HCT116 (cell line): ENCODE data around the gene PRSS33. TPM values are rescaled to one million over a fixed set of nuclear protein-coding genes. Genes with fewer than 3 reads are reported as not detected.

Experiments used
- ATAC-seq: fragments of 200-7000 bp; cut with Tn5 transposase; 2 replicates; pipeline ENCODE4 v1.9.1; 2020; ENCODE audit warnings: mild to moderate bottlenecking, moderate library complexity
- BruUV-seq: library from RNA; stranded (reverse); fragments of 400-500 nt; replicated peaks from 2 replicates; lab custom pipeline; 2021; lab: Mats Ljungman, UMichigan
- CTCF ChIA-PET: fragments of 300-600 bp; sonication (Branson Sonifier 250); formaldehyde crosslinking; loops from one replicate; lab custom pipeline; 2021; ENCODE audit warnings: antibody characterized with exemption; lab: Charles Lee
- POLR2A ChIA-PET: fragments of 300-600, 350-600 bp; sonication (Branson Sonifier 250); formaldehyde crosslinking; loops from one replicate; lab custom pipeline; 2021; ENCODE audit warnings: antibody characterized with exemption; lab: Charles Lee
- RAD21 ChIA-PET, 2 experiments: fragments of 300-600 bp; sonication (Branson Sonifier 250); formaldehyde crosslinking; loops; one replicate each; lab custom pipeline; 2023; ENCODE audit warnings: low total read pairs in 2 of 2; ENCODE audit not compliant: uncharacterized antibody in 2 of 2, unreplicated experiment in 2 of 2, low non-redundant PET in 1 of 2; lab: Charles Lee
- DNase-seq: peaks from one replicate; pipeline ENCODE4 v3.0.0-alpha.2; 2010; ENCODE audit warnings: low read depth, low spot score
- H2AFZ ChIP-seq: fragments of 200-600 bp; shearing (Covaris generic), sonication (generic); 2 replicates; pipeline ENCODE4 v1.6.1; 2017; ENCODE audit warnings: low read depth, mixed run types, mixed read lengths, antibody characterized with exemption, low read length; ENCODE audit not compliant: poor library complexity, severe bottlenecking
- H3K27ac ChIP-seq: 2 replicates; pipeline ENCODE4 v1.5.1; 2012; ENCODE audit warnings: low read depth, low read length
- H3K27me3 ChIP-seq: fragments of 200-600 bp; sonication (generic); 2 replicates; pipeline ENCODE4 v1.6.1; 2016; ENCODE audit warnings: mixed run types, low read length, mixed read lengths; ENCODE audit not compliant: insufficient read depth
- H3K36me3 ChIP-seq, 2 experiments: fragments of 200-500 bp in 1 of 2; fragments of 200-600 bp in 1 of 2; sonication (Bioruptor generic) in 1 of 2; sonication (generic) in 1 of 2; 2 replicates each; pipeline versions ENCODE4 v1.5.1 to v1.6.1; 2014 to 2016; ENCODE audit warnings: low read length in 2 of 2, inconsistent platforms in 1 of 2, mixed read lengths in 1 of 2, mixed run types in 1 of 2; ENCODE audit not compliant: insufficient read depth in 2 of 2, control insufficient read depth in 1 of 2
- H3K4me1 ChIP-seq, 2 experiments: fragments of 200-600 bp in 1 of 2; sonication (generic) in 1 of 2; 2 replicates each; pipeline versions ENCODE4 v1.5.1 to v1.6.1; 2012 to 2017; ENCODE audit warnings: low read length in 2 of 2, inconsistent platforms in 1 of 2, mild to moderate bottlenecking in 1 of 2, mixed read lengths in 1 of 2, mixed run types in 1 of 2, moderate library complexity in 1 of 2; ENCODE audit not compliant: insufficient read depth in 2 of 2, control insufficient read depth in 1 of 2
- H3K4me2 ChIP-seq: fragments of 200-600 bp; sonication (generic); 2 replicates; pipeline ENCODE4 v1.6.1; 2017; ENCODE audit warnings: mixed run types, low read length, mixed read lengths
- H3K4me3 ChIP-seq, 2 experiments: fragments of 200-600 bp in 1 of 2; sonication (generic) in 1 of 2; replicated peaks in 1 of 2; 2 replicates each; pipeline ENCODE4 v1.5.1; 2011 to 2016; ENCODE audit warnings: low read length in 2 of 2, control low read depth in 1 of 2, low read depth in 1 of 2, mild to moderate bottlenecking in 1 of 2, mixed read lengths in 1 of 2, mixed run types in 1 of 2
- H3K79me2 ChIP-seq: fragments of 200-600 bp; sonication (generic); 2 replicates; pipeline ENCODE4 v1.6.1; 2017; ENCODE audit warnings: mild to moderate bottlenecking, mixed run types, low read length, moderate library complexity, mixed read lengths; ENCODE audit not compliant: insufficient read depth
- H3K9ac ChIP-seq: fragments of 200-600 bp; sonication (generic); 2 replicates; pipeline ENCODE4 v1.6.1; 2016; ENCODE audit warnings: low read length, mixed read lengths
- H3K9me2 ChIP-seq: fragments of 200-600 bp; sonication (generic), shearing (Covaris generic); 2 replicates; pipeline ENCODE4 v1.6.1; 2017; ENCODE audit warnings: mixed run types, mild to moderate bottlenecking, moderate library complexity; ENCODE audit not compliant: insufficient read depth
- H3K9me3 ChIP-seq, 2 experiments: fragments of 200-500 bp in 1 of 2; fragments of 200-600 bp in 1 of 2; sonication (Bioruptor generic) in 1 of 2; sonication (generic) in 1 of 2; 2 replicates each; pipeline ENCODE4 v1.6.1; 2014 to 2017; ENCODE audit warnings: low read length in 2 of 2, mixed read lengths in 2 of 2, inconsistent platforms in 1 of 2, low read depth in 1 of 2, mild to moderate bottlenecking in 1 of 2, mixed run types in 1 of 2, moderate library complexity in 1 of 2; ENCODE audit not compliant: control insufficient read depth in 1 of 2, insufficient read depth in 1 of 2
- H4K20me1 ChIP-seq: fragments of 200-600 bp; sonication (generic), shearing (Covaris generic); 2 replicates; pipeline ENCODE4 v1.6.1; 2017; ENCODE audit warnings: mixed run types, mild to moderate bottlenecking, moderate library complexity; ENCODE audit not compliant: insufficient read depth
- CBX3 ChIP-seq: IDR thresholded peaks from 2 replicates; pipeline ENCODE4 v1.6.1; 2012; ENCODE audit warnings: low read depth
- EZH2 ChIP-seq: fragments of 200-600 bp; sonication (generic); IDR thresholded peaks from 2 replicates; pipeline ENCODE4 v1.6.1; 2017; ENCODE audit warnings: antibody characterized with exemption, mixed run types
- RAD21 ChIP-seq: IDR thresholded peaks from 2 replicates; pipeline ENCODE4 v1.6.1; 2012; ENCODE audit warnings: low read depth, mild to moderate bottlenecking
- YY1 ChIP-seq: IDR thresholded peaks from 2 replicates; pipeline ENCODE4 v1.6.1; 2011; ENCODE audit warnings: low read length, low read depth, moderate library complexity, mild to moderate bottlenecking; ENCODE audit not compliant: insufficient replicate concordance; ENCODE audit errors: extremely low read depth
- ZFX ChIP-seq: fragments of 450-650 bp; IDR thresholded peaks from 2 replicates; pipeline ENCODE4 v1.6.1; 2017
- ZNF274 ChIP-seq: fragments of 200-500 bp; sonication (Bioruptor generic); IDR thresholded peaks from 2 replicates; pipeline ENCODE4 v1.6.1; 2014; ENCODE audit warnings: mild to moderate bottlenecking, low read depth, low read length, inconsistent platforms
- intact Hi-C: fragments of 100-400 bp; cut with micrococcal nuclease; formaldehyde crosslinking; loops from 2 replicates; pipeline ENCODE4 v1.10.0; 2022
- total RNA-seq: library from RNA; stranded (reverse); gene quantifications from one replicate; pipeline ENCODE4 v1.2.1, GENCODE V29; 2021; ENCODE audit not compliant: unreplicated experiment
- TF ChIP-seq, protein P1 (sequence below), 3 experiments: fragments of 200-600 bp in 1 of 3; sonication (generic) in 1 of 3; IDR thresholded peaks in 2 of 3; conservative IDR thresholded peaks in 1 of 3; 2 replicates each; pipeline ENCODE4 v1.5.1; 2012 to 2017; ENCODE audit warnings: low read depth in 2 of 3, low read length in 2 of 3, antibody characterized with exemption in 1 of 3, borderline replicate concordance in 1 of 3, control low read depth in 1 of 3, mild to moderate bottlenecking in 1 of 3, mixed read lengths in 1 of 3, mixed run types in 1 of 3, moderate library complexity in 1 of 3; ENCODE audit not compliant: insufficient read depth in 1 of 3
- TF ChIP-seq, protein P2 (sequence below): IDR thresholded peaks from 2 replicates; pipeline ENCODE4 v1.6.1; 2011; ENCODE audit warnings: mild to moderate bottlenecking, low read length, moderate library complexity; ENCODE audit not compliant: insufficient replicate concordance; ENCODE audit errors: extremely low read depth
- TF ChIP-seq, protein P3 (sequence below): IDR thresholded peaks from 2 replicates; pipeline ENCODE4 v1.6.1; 2012; ENCODE audit warnings: low read depth

Gene PRSS33
- total RNA-seq, 1 experiment from 2014 or later, result not detected

DNA sequence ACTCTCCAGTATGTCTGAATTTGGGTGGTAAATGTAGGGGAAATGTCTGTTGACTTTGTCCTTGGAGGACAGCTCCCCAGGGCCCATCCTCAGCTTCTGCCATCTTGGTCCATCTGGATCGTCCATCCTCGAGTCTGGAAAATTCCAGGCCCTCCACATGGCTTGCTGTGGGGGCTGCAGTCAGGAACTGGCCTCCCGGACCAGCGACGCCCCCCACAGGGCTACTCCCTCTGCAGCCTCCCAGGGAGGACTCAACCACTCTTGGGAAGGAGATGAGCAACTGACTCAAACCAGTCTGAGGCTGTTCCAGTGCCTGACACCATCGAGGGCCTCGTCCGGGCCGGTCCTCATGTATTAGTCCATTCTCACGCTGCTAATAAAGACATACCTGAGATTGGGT lies 37.3 kb upstream of the PRSS33 start:
- Histone ChIP-seq H3K27ac (no peak overlapping the region), H3K4me2 (no peak overlapping the region), H3K36me3 (no peaks in the 10 kb centered on the region), H3K79me2 (no peaks in the 10 kb centered on the region), H3K4me1 (no peaks in the 10 kb centered on the region), H4K20me1 (no peaks in the 10 kb centered on the region), H3K9me2 (no peaks in the 10 kb centered on the region), H3K9ac (no peak overlapping the region), H3K9me3 (no peaks in the 10 kb centered on the region), H3K27me3 (no peaks in the 10 kb centered on the region), H2AFZ (no peak overlapping the region), H3K4me3 (no peak overlapping the region)
- no TSS peak for BruUV-seq
- ChIA-PET CTCF (no interaction called here), POLR2A (no interaction called here), RAD21 (no interaction called here)
- DNase-seq, result no peak
- no peak for ATAC-seq
- TF ChIP-seq, protein P1, sequence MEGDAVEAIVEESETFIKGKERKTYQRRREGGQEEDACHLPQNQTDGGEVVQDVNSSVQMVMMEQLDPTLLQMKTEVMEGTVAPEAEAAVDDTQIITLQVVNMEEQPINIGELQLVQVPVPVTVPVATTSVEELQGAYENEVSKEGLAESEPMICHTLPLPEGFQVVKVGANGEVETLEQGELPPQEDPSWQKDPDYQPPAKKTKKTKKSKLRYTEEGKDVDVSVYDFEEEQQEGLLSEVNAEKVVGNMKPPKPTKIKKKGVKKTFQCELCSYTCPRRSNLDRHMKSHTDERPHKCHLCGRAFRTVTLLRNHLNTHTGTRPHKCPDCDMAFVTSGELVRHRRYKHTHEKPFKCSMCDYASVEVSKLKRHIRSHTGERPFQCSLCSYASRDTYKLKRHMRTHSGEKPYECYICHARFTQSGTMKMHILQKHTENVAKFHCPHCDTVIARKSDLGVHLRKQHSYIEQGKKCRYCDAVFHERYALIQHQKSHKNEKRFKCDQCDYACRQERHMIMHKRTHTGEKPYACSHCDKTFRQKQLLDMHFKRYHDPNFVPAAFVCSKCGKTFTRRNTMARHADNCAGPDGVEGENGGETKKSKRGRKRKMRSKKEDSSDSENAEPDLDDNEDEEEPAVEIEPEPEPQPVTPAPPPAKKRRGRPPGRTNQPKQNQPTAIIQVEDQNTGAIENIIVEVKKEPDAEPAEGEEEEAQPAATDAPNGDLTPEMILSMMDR (IDR thresholded peaks at IDR 0.05 in 2 of 3, conservative IDR thresholded peaks at IDR 0.05 in 1 of 3; ENCODE audit: borderline replicate concordance in 1 of 3, insufficient read depth in 1 of 3, low read depth in 2 of 3, low read length in 2 of 3), result no peak
- no peak for TF ChIP-seq EZH2
- no peak for TF ChIP-seq ZFX
- TF ChIP-seq, protein P2, sequence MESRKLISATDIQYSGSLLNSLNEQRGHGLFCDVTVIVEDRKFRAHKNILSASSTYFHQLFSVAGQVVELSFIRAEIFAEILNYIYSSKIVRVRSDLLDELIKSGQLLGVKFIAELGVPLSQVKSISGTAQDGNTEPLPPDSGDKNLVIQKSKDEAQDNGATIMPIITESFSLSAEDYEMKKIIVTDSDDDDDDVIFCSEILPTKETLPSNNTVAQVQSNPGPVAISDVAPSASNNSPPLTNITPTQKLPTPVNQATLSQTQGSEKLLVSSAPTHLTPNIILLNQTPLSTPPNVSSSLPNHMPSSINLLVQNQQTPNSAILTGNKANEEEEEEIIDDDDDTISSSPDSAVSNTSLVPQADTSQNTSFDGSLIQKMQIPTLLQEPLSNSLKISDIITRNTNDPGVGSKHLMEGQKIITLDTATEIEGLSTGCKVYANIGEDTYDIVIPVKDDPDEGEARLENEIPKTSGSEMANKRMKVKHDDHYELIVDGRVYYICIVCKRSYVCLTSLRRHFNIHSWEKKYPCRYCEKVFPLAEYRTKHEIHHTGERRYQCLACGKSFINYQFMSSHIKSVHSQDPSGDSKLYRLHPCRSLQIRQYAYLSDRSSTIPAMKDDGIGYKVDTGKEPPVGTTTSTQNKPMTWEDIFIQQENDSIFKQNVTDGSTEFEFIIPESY, result no peak
- intact Hi-C loops, result no loop called here

DNA sequence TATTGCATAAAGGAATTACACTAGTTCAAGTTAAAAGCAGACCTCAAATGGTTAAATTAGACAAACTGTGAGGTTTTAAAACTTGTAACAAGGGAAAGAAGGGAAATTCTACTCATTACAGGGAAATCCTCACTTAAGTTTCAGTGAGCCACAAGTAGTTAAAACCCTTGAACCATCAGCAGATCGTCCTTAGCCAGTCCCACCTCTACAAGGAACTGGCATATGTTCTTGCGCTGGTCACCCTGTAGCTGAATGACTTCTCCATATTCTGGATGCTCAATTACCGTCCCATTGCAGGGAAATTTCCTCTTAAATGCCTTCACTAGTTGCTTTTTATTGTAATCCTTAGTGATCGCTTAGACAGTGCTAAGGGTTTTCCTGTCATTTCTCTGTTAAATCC lies 35.1 kb upstream of the PRSS33 start:
- H3K79me2 ChIP-seq, result no peaks in the 10 kb centered on the region
- CTCF ChIA-PET, result no interaction called here
- no peaks in the 10 kb centered on the region for H3K36me3 ChIP-seq
- no peaks in the 10 kb centered on the region for H3K9me2 ChIP-seq
- H3K27ac ChIP-seq, result no peak overlapping the region
- no peaks in the 10 kb centered on the region for H4K20me1 ChIP-seq
- no peak overlapping the region for H3K4me2 ChIP-seq
- H3K9ac ChIP-seq, result no peak overlapping the region
- ATAC-seq, result no peak
- H3K27me3 ChIP-seq, result no peaks in the 10 kb centered on the region
- RAD21 ChIA-PET, result no interaction called here
- H3K9me3 ChIP-seq, result no peaks in the 10 kb centered on the region
- H2AFZ ChIP-seq, result no peak overlapping the region
- no peak for DNase-seq
- no peak overlapping the region for H3K4me3 ChIP-seq
- no TSS peak for BruUV-seq
- H3K4me1 ChIP-seq, result no peaks in the 10 kb centered on the region
- POLR2A ChIA-PET, result no interaction called here
- intact Hi-C loops, result no loop called here
- TF ChIP-seq, protein P2, result no peak
- TF ChIP-seq ZNF274 (no peak), RAD21 (no peak), CBX3 (no peak), YY1 (no peak)
- TF ChIP-seq, protein P3, sequence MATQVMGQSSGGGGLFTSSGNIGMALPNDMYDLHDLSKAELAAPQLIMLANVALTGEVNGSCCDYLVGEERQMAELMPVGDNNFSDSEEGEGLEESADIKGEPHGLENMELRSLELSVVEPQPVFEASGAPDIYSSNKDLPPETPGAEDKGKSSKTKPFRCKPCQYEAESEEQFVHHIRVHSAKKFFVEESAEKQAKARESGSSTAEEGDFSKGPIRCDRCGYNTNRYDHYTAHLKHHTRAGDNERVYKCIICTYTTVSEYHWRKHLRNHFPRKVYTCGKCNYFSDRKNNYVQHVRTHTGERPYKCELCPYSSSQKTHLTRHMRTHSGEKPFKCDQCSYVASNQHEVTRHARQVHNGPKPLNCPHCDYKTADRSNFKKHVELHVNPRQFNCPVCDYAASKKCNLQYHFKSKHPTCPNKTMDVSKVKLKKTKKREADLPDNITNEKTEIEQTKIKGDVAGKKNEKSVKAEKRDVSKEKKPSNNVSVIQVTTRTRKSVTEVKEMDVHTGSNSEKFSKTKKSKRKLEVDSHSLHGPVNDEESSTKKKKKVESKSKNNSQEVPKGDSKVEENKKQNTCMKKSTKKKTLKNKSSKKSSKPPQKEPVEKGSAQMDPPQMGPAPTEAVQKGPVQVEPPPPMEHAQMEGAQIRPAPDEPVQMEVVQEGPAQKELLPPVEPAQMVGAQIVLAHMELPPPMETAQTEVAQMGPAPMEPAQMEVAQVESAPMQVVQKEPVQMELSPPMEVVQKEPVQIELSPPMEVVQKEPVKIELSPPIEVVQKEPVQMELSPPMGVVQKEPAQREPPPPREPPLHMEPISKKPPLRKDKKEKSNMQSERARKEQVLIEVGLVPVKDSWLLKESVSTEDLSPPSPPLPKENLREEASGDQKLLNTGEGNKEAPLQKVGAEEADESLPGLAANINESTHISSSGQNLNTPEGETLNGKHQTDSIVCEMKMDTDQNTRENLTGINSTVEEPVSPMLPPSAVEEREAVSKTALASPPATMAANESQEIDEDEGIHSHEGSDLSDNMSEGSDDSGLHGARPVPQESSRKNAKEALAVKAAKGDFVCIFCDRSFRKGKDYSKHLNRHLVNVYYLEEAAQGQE, result no peak
